NCI-H2196 (cell line): ENCODE measurements around the gene HIC1.

ENCODE experiments used
- DNase-seq: peaks from one replicate; lab custom pipeline; 2025; ENCODE audit not compliant: unreplicated experiment; lab: John Stamatoyannopoulos, UW

HIC1 gene

DNA sequence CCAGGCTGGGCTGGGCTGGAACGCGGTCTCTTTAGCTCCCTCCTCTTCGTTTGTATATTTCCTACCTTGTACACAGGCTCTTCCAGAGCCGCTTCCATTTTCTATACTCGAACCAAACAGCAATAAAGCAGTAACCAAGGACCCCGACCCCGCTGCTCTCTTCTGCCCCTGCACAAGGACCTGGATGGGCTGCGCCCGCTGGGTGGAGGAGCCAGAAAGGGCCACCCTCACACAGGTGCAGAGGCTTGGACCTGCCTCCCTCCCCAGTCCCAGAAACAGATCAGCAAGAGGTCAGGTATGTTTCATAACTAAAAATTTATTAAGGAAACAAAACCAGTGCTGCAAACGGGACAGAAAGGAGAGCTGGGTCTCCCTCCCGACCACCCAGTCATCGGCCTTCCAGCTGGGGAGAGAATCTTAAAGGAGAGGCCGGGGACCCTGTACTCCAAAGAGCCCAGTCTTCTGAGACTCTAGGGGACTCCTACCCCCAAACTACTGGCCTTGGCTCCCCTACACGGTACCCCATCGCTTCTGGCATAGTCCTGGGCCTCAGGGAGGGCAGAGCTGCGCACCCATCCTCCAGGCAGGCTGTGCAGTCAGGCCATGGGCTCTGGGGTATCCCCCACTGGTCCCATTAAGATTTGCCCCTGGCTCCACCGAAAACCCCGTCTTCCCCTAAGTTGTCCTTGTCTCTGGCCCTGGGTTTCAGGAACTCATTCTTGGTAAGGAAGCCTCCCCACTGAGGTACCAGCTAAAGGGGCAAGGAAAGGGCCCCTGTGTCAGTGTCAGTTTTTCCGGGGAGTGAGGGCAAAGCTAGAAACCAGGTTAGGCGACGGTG, 4.9 kb downstream of the HIC1 start:
- DNase-seq, result no peak

DNA sequence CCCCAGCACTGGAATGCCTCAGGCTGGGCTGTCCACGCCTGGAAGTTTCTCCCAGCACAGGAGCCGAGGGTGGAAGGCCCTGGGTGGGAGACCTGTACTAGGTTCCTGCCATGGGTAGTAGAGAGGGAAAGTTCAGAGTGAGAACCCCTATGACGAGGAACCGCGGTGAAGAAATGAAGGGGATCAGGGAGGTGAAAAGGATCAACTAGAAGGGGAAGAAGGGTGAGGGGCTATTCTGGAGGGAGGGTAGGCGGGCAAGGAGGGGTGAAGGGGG, 5.4 kb downstream of the HIC1 start:
- DNase-seq, result no peak

DNA sequence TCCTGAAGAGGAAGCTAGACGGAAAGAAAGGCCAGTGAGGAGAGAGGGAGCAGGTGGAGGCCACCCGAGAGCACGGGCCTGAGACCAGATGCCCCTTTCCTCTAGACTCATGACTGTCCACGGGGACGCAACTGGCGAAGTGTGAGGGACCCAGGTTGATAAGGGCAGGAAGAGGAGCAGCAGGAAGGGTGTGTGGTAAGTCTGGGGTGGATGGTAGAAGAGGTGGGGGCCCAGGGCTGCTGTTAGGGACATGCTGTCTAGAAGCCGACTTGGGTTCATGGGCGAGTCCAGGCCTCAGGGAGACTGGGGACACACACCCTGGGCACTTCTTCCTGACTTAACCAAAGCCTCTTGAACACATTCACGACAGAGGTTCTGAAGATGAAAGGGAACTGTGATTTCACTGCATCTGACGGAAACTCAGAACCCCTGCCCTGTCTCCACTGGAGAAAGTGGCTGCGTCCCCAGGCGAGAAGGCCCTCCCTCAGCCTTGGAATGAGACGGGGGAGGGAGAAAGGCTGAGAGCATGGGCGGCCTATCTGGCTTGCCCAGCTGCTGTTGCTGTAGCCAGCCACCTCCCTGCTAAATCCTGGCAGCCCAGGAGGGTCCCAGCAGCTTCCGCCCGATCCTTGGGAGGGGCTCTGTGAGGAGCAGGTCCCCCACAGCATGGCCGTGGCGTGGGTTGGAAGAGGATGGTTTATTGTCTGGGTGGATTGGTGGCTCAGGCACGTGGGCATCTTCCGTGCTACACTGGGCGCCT, 6.0 kb downstream of the HIC1 start:
- DNase-seq, result no peak

DNA sequence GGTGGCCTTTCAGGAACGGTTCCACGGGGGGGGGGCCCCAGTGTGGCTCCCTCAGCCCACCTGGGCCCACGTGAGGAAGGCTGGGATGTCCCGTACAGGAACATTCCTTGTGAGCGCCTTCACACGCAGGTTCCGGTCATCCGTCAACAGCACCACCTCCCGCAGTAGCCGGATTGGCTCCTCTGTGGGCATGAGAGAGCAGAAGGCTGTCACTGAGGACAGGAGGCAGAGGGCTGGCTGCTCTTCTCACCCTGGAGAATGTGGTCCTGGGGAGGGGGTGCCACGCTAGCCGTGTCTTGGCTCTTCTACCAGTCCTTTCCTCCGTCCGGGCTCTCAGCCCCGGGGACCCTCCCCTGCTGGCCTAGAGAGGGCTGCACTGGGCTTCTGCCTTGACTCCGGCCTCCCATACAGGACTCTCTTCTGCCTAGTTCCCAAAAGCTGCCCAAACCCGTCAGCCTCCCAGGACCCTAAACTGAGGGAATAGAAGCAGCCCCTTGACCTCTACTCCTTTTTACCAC, 6.6 kb downstream of the HIC1 start:
- DNase-seq, result no peak

DNA sequence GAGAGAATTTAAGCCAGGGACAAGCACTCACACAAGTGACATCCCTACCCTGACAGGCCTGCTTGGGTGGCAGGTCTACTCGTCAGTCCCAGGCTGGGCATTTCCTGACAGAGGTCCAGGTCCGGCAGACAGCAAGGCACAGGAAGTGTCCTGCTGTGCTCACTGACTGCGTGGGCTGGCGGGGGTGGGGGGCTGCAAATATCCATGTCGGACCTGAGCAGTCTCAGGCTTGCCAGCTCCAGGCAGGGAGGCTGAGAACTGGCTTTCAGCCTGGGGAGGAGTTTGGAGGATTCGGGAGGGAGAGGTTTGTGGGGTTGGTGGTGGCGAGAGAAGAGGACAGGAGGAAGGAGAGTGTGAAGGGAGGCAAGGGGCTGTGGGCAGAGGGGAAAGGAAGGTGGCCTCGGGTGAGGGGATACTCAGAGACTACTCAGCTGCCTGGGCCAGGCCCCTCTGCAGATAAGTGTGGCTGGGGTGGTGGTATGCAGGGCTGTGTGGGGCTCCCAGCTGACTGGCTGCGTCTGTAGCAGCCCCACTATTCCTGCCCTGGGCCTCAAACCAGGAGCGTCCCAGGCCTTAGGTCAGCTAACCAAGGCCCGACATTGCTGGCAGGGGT, 7.8 kb downstream of the HIC1 start:
- no peak for DNase-seq

DNA sequence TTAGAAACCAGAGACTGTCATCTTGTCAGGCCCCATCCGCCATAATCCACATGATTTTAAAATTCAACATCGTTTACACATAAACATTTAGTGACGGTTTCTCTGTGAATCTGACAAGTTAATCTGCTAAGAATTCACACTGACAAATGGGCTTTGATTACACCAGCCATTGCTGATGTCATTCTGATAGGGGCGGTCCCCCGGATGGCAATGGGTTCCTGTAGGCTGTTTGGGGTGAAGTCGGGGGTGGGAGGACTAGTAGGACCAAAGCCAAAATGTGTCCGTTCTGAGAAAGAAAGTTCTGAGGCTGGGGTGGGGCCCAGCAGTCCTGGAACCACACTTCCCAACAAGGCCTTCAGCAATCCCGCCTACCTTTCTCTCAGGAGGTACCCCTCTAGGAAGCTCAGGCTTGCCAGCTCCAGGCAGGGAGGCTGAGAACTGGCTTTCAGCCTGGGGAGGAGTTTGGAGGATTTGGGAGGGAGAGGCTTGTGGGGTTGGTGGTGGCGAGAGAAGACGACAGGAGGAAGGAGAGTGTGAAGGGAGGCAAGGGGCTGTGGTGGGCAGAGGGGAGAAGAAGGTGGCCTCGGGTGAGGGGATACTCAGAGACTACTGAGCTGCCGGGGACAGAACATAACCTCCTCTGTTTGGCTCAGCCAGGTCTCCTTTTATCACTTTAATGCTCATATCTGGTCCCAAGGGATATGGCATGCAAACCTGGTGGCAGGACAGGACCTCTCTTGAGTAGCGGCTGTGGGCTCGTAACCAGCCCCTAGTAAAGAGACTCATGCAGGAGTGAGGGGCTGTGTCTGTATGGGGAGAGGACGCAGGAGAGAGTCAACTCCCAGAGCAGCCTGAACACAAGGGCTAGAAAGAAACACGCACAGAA, 8.6 kb downstream of the HIC1 start:
- no peak for DNase-seq

DNA sequence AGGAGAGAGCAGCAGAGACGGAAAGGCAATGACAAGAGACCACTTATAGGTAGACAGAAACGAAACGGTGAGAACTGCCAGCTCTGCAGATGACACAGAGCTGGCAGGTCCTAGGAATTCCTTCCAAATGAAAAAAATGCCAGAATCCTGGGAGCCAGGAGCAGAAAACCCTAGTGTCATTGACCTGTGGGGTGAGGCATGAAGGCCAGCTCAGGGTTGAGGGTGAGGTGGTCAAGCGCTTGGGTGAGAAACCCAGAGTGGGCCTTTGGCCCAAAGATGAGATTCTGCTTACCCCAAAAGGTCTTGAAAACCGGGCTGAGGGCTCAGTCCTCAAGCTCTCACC, 9.2 kb downstream of the HIC1 start:
- no peak for DNase-seq

DNA sequence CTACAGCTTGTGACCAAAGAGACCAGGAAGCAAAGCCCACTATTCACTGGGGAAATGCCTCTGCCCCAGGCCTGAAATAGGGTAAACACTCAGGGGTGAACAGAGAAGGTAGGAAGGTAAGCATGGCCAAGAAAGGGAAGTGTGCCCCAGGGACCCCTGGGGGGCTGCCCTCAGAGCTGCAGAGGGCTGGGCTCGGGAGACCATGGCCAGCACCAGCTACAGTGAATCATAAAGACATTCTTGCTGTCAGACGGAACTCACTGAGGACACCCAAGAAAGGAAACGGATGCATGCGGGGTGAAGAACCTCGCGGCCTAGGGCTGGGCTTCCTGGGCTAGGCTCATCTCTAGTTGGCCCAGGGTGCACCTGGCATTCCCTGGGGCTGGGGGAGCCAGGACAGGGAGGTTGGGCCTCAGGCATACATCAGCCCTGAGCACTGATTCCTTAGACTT, 9.6 kb downstream of the HIC1 start:
- DNase-seq, result no peak

DNA sequence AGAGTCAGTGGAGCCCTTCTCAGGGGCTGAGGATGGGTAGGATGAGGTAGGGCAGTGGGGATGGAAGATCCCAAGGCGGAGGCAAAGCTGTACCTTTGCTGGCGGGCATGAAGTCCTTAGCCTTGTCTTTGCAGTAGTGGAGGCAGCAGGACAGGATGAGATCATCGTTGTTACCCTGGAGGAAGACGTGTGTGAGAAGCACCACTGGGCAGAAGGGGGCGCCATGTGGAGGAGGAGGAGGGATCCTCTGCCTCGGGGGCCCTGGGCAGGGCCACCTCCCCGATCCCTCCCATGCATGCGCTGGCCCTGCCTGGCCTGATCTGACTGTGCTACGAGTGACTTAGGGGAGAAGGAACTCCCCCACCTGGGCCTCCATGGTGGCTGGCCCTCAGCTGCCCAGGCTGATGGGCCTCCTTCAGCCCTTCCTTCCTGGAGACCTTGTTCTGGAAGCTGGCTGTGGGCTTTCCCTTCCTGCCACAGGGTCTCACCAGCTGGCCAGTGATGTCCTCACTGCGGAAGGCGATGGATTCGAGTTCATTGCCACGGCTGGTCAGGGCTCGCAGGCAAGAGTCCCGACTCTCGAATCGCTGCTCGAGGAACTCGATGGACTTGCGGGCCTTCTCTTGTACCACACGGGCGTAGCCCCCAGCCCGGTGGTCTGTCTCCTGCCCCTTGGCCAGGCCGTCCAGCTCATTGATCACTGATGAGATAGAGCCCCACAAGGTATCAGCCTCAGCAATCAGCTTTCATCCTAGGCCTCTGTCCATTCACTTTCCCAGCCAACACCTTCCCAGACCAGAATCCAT, 10.3 kb downstream of the HIC1 start:
- DNase-seq, result peak; percentile 13

DNA sequence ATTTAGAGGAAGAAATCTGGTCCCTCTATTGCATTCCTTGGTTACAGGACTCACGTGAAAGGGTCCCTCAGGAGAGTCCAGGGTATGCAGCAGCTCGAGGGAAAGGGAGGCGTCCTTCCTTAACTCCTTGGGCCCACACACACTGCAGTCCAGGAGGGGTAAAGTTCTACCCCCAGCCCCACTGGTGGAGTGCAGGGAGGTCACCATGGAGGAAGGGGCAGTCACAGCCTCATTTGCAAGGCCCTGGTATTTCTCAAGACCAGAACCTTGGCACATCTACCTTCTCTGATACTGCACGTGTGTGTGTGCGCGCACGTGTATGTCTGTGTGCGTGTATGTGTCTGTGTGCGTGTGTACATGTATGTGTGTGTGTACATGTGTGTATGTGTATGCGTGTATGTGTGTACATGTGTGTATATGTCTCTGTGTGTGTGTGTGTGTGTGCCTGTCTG, 11.1 kb downstream of the HIC1 start:
- no peak for DNase-seq

DNA sequence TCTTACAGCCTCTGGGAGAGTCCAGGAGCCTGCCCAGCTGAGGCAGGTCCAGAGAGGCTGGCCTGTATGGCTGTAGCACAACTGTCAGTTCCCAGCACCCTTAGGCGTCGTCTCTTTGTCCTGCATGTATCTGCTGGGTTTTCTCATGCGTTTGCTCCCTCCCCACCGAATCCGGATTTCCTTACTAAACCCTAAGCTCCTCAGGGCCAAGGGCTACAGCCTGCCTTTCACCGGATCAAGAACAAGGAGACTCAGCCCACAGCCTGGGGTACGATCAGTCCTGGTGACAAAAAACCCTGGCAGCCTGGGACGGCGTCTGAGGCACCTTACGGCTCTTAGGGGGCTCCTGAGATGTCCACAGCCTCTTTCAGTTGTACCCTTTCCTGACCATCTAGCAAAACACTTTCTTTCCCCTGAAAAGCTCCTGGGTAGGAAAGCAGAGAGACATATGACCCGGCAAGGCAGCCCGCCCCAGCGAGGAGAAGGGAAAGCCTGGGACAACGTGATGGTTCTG, 12.2 kb downstream of the HIC1 start:
- no peak for DNase-seq

DNA sequence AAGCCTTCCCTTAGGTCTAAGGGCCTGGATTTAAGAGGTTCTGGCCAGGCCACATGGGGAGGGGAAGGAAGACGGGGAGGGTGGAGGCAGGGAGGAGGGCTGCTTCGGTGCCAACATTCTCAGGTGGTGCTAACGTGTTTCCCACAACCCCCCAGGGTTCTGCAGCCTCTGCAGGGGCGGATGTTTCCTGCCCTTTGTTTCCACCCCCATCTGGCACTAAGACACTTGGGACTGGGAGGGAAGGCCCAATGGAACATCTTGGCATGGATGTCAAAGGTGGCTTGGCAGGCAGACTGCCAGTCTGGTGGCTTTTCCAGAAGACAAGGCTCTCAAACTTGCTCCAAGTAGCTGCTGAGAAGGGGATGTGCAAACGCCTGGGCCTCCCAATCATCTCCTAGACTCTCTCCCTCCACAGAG, 12.7 kb downstream of the HIC1 start:
- peak; percentile 32 for DNase-seq

DNA sequence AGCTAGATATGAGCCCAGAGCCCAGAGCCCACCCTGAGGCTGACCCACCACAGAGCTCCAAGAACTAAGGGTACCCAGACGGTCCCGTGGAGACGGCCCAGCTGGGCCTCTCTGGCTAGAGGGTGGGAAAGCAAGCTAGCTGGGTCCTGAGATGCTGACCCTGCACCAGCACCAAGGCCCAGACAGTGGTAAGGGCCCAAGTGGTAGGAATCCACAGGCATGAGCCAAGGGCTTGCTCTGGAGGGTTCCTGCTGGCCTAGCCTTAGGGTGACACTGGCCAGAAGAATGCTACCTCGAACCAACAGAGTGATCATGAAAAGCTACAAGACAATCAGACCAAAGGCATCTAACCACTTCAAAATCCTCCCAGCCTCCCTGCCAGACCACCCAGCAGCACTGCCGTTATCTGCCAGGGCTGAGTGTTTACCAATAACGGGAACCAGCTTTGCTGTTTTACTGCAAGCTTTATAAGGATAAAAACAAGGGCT, 13.2 kb downstream of the HIC1 start:
- no peak for DNase-seq

DNA sequence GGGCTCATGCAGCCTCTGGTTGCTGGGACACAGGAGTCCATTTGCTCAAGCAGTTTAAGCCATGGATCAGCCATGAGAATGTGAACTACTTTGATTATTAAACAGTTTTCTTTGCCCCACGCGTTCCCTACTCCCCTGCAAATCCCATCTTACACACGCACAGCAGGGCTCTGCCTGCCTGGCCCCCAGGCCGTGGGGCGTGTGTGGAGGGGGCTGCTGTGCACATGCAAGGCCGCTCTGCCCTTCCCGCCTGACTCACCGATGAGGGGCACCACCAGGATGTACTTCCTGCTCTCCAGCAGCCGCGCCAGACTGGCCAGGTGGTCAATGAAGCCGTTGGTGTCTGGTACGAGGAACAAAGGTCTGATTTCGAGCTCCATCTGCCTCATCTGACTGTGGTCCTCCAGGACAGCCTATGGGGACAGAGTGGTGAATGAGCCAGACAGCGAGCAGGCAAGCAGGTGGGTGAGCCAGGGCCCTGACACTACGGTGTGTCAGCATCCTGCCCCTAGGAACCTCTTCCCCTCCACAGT, 13.7 kb downstream of the HIC1 start:
- DNase-seq, result no peak

DNA sequence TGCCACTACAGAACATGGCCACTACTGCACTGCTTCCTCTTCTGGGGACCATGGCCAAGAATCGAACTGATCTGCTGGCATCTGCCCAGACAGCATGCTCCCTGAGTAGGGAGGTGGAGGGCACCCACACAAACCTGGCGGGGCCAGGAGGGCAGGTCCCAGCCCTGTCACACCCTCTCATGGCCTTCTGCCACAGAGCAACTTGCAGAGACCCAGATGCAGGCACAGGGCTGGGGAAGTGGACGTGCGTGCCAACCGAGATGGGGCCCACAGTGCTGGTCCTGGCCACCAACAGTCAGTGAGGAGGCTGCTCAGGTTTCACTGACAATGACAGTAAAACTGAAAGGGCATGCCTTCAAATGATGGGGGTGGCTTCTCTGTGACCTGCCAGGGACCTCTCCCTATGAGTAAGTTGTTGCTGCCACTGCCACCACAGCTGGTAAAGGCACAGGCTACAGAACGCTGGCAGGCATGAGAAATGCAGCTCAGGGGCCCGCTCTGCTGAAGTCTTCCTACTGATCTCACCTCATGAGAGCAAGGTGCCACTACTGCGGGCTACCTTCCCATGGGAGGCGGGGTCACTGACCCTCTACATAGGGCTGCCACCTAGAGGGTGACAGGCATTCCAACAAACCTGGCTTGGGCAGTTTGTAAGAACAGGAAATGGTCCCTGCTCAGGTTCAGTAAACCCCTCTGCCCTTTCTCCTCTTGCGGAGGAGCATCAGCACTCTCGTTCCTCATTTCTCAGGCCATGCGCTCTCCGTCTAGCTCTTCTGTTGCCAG, 15.5 kb downstream of the HIC1 start:
- DNase-seq, result peak; percentile 11

DNA sequence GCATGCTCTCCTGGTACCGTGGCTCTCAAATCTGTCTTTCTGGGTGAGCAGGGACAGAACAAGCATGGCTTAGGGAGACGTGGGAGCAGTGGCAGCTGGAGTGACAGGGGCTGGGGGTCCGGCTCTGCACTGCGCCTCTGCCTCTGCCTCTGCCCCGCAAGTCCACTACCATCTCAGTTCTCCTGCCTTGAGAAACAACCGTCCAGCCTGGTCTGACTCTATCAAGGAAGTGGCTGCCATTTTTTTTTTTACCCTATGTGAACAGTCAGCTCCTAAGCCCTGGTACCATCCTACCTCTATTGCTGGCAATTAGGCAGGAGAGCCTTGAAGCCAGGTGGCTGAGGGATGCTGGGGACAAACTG, 16.1 kb downstream of the HIC1 start:
- DNase-seq, result no peak

DNA sequence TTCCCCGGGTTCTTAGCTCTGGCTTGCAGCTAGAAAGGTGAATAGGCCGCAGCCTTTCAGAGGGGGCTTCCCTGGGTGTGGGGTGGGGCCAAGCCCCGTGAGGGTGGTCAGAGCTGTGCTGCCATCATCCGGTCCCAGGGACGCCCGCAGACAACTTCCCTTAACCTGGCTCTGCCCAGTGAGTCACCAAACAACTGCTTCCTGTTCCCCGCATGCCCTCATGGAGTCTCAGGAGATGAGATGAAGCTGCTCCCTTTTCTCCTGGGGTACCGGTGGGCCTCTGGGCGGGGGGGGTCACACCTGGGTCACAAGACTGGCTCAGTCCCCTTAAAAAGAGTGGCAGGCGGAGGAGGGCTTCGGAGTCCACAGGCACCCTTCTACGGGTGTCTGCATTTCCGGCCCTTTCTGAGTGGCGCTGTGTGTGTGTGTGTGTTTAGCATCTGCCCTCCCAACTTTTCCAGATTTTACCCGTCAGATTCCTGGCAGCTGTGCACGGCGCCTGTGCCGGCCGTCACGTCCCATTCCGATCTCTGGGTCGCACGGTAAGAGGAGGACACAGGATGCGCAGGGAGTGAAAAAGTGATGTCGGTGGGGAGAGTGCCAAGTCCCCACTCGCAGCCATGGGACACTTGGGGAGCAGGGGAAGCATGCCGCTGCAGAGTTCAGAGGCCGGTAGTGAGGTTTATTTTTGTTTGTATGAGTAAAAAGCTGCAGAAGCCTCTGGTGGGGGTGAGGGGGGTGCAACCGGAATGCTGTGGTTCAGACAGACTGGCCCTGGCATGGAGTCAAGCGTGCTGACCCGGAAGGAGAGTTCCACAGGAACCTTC, 16.8 kb downstream of the HIC1 start:
- DNase-seq, result no peak

DNA sequence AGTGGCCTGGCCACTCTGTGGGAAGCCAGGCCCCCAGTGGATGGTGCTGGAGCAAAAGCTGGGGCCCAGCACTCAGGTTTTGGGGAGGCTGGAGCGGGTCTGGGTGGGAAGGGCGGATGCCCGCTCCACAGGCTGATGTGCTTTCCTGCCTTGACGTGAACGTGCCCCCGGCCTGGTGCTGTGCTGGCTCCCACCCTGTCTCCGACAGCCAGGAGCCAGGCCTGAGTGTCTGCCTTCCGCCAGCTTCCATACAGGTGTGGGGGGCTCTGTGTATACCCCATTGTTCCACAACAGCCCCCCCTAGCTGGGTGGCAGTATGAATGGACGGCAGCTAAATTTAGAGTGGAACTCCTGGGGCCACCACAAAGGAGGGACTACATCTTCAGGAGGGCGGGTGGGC, 20.0 kb downstream of the HIC1 start:
- DNase-seq, result no peak
